CD8-positive, alpha-beta memory T cell (primary cell): ENCODE measurements around the gene IMPG1. TPM values are rescaled to one million over a fixed set of nuclear protein-coding genes. Genes with fewer than 3 reads are reported as not detected.
A peak's percentile ranks its signal among the peaks of the same experiment; 100 is the strongest.
"Not testable (repeated sequence)": the region's sequence is repeated elsewhere in the genome, so short reads cannot be mapped to it uniquely, and the experiment has no call there.

Experiments
- CTCF ChIA-PET: fragments of 350-600 bp; sonication (Branson Sonifier 250); formaldehyde crosslinking; loops from one replicate; lab custom pipeline; 2021; ENCODE audit warnings: antibody characterized with exemption; lab: Charles Lee
- POLR2A ChIA-PET: fragments of 350-600 bp; sonication (Branson Sonifier 250); formaldehyde crosslinking; loops from one replicate; lab custom pipeline; 2021; ENCODE audit warnings: antibody characterized with exemption; lab: Charles Lee
- DNase-seq, 5 donors: peaks; one replicate each; pipeline versions ENCODE4 v3.0.0 to v3.0.0-alpha.2; 2020 to 2022; ENCODE audit warnings: mixed read lengths in 1 of 5
- H3K27ac ChIP-seq: one replicate; pipeline ENCODE4 v1.7.0; 2013; ENCODE audit warnings: low read depth, mild to moderate bottlenecking, low read length, moderate library complexity
- H3K27me3 ChIP-seq: 2 replicates; pipeline ENCODE4 v1.7.0; 2013; ENCODE audit warnings: low read length, mild to moderate bottlenecking; ENCODE audit not compliant: insufficient read depth, poor library complexity, severe bottlenecking
- H3K36me3 ChIP-seq: 2 replicates; pipeline ENCODE4 v1.7.0; 2013; ENCODE audit warnings: mild to moderate bottlenecking, low read length, moderate library complexity; ENCODE audit not compliant: insufficient read depth
- H3K4me1 ChIP-seq: 2 replicates; pipeline ENCODE4 v1.7.0; 2013; ENCODE audit warnings: mild to moderate bottlenecking, low read length, moderate library complexity; ENCODE audit not compliant: insufficient read depth
- H3K4me3 ChIP-seq: 2 replicates; pipeline ENCODE4 v1.7.0; 2013; ENCODE audit warnings: mild to moderate bottlenecking, low read length
- H3K9me3 ChIP-seq: 2 replicates; pipeline ENCODE4 v1.7.0; 2013; ENCODE audit warnings: mild to moderate bottlenecking, low read length
- H3K27ac Mint-ChIP-seq, 8 donors: one replicate each; pipeline ENCODE4 v1.8.0; 2020 to 2021; ENCODE audit warnings: mixed read lengths in 8 of 8, mild to moderate bottlenecking in 6 of 8, inconsistent platforms in 3 of 8, moderate library complexity in 3 of 8
- H3K27me3 Mint-ChIP-seq, 2 donors: one replicate each; pipeline ENCODE4 v1.8.0; 2020 to 2021; ENCODE audit warnings: mixed read lengths in 2 of 2, mild to moderate bottlenecking in 1 of 2, moderate library complexity in 1 of 2
- H3K36me3 Mint-ChIP-seq, 3 donors: one replicate each; pipeline ENCODE4 v1.8.0; 2020 to 2021; ENCODE audit warnings: mixed read lengths in 3 of 3, inconsistent platforms in 1 of 3, mild to moderate bottlenecking in 1 of 3
- H3K4me1 Mint-ChIP-seq, 3 donors: one replicate each; pipeline ENCODE4 v1.8.0; 2020 to 2021; ENCODE audit warnings: mixed read lengths in 3 of 3, inconsistent platforms in 1 of 3, mild to moderate bottlenecking in 1 of 3
- H3K4me3 Mint-ChIP-seq, 7 donors: one replicate each; pipeline ENCODE4 v1.8.0; 2020 to 2021; ENCODE audit warnings: mixed read lengths in 7 of 7, mild to moderate bottlenecking in 6 of 7, moderate library complexity in 4 of 7, inconsistent platforms in 2 of 7
- H3K9me3 Mint-ChIP-seq, 5 donors: one replicate each; pipeline ENCODE4 v1.8.0; 2020 to 2022; ENCODE audit warnings: mixed read lengths in 5 of 5, mild to moderate bottlenecking in 3 of 5, moderate library complexity in 2 of 5, inconsistent platforms in 1 of 5
- polyA plus RNA-seq: library from polyadenylated mRNA; unstranded; fragments of 300-500 nt; fragmentation: Illumina TruSeq; gene quantifications from one replicate; pipeline ENCODE4 v1.2.3, GENCODE V29; 2021
- total RNA-seq, 2 experiments: library from RNA; stranded (reverse); gene quantifications; one replicate each; pipeline ENCODE4 v1.2.3, GENCODE V29; 2021

The IMPG1 gene
- total and polyA plus RNA-seq, 3 experiments from 2014 or later, result not detected

DNA sequence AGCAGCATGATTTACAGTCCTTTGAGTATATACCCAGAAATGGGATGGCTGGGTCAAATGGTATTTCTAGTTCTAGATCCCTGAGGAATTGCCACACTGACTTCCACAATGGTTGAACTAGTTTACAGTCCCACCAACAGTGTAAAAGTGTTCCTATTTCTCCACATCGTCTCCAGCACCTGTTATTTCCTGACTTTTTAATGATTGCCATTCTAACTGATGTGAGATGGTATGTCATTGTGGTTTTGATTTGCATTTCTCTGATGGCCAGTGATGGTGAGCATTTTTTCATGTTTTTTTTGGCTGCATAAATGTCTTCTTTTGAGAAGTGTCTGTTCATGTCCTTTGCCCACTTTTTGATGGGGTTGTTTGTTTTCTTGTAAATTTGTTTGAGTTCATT lies 172.2 kb downstream of the IMPG1 start:
- H3K9me3 ChIP-seq, DNase-seq, H3K27ac ChIP-seq, H3K9me3 Mint-ChIP-seq, H3K4me3 Mint-ChIP-seq, POLR2A ChIA-PET, H3K36me3 ChIP-seq, H3K27ac Mint-ChIP-seq, H3K36me3 Mint-ChIP-seq, H3K27me3 ChIP-seq, H3K4me1 ChIP-seq, H3K4me1 Mint-ChIP-seq, H3K27me3 Mint-ChIP-seq, H3K4me3 ChIP-seq, CTCF ChIA-PET: not testable (repeated sequence)

DNA sequence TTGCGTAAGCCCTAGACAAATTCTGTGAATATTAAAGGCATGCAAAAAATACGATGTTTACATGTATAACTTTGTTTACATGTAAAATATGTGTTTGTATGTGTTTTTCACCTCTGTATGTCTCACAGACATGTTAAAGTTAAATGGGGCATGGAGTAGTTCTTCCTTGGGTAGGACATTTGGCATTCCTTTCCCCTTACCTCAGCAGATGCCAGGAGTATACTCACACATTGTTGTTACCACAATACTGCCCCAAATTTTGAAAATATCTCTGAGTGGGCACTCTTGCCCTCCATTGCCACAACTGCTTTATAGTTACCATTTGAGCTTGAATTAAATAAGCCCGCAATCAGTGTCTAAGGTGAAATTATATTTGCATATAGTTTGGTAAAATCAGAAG lies 175.9 kb downstream of the IMPG1 start:
- ChIA-PET POLR2A (no interaction called here), CTCF (no interaction called here)
- DNase-seq, result no peak
- Mint-ChIP-seq H3K36me3 (peaks cover 0 to 5% (median 0%) of the 10 kb centered on the region in 3 donors), H3K4me3 (no peak overlapping the region), H3K27ac (no peak overlapping the region), H3K27me3 (no peaks in the 10 kb centered on the region), H3K4me1 (peaks cover 0 to 5% (median 0%) of the 10 kb centered on the region in 3 donors), H3K9me3 (peaks cover 0 to 4% (median 2%) of the 10 kb centered on the region in 5 donors)
- Histone ChIP-seq H3K4me3 (no peak overlapping the region), H3K9me3 (no peaks in the 10 kb centered on the region), H3K4me1 (no peaks in the 10 kb centered on the region), H3K27me3 (no peaks in the 10 kb centered on the region), H3K27ac (no peak overlapping the region), H3K36me3 (no peaks in the 10 kb centered on the region)

DNA sequence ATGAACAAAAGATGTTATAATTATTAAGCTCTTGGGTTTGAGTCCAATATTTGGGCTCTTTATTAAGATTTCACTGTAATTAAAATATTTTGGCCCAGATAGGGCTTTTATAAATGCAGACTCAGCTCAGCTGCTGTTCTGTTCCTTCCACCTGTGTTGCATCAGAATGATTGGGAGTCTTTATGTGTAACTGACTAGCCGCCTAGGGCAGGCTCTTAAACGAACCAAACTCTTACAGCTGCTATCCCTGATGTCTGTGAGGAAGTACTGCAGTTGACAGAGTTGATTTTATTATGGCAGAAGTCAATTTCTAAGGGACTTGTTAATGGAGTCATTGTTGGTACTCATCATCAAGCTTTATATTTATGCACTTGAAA lies 178.7 kb downstream of the IMPG1 start:
- peaks cover 0 to 1% of the 10 kb centered on the region in 2 donors for H3K27me3 Mint-ChIP-seq
- POLR2A ChIA-PET, result no interaction called here
- CTCF ChIA-PET, result interaction anchor here (0.8 to 1.9 kb wide), 9 partner anchors 9 to 69 kb away, joined by 3 to 11 read pairs (median 5); no protein-coding TSS in a partner anchor
- Histone ChIP-seq H3K4me1 (no peaks in the 10 kb centered on the region), H3K27me3 (no peaks in the 10 kb centered on the region), H3K4me3 (no peak overlapping the region), H3K27ac (no peak overlapping the region), H3K36me3 (no peaks in the 10 kb centered on the region), H3K9me3 (no peaks in the 10 kb centered on the region)
- H3K4me1 Mint-ChIP-seq, result peaks cover 0 to 5% (median 0%) of the 10 kb centered on the region in 3 donors
- no peak overlapping the region for H3K27ac Mint-ChIP-seq
- no peak overlapping the region for H3K4me3 Mint-ChIP-seq
- no peak for DNase-seq
- peaks cover 0 to 9% (median 0%) of the 10 kb centered on the region in 3 donors for H3K36me3 Mint-ChIP-seq
- no peaks in the 10 kb centered on the region for H3K9me3 Mint-ChIP-seq

DNA sequence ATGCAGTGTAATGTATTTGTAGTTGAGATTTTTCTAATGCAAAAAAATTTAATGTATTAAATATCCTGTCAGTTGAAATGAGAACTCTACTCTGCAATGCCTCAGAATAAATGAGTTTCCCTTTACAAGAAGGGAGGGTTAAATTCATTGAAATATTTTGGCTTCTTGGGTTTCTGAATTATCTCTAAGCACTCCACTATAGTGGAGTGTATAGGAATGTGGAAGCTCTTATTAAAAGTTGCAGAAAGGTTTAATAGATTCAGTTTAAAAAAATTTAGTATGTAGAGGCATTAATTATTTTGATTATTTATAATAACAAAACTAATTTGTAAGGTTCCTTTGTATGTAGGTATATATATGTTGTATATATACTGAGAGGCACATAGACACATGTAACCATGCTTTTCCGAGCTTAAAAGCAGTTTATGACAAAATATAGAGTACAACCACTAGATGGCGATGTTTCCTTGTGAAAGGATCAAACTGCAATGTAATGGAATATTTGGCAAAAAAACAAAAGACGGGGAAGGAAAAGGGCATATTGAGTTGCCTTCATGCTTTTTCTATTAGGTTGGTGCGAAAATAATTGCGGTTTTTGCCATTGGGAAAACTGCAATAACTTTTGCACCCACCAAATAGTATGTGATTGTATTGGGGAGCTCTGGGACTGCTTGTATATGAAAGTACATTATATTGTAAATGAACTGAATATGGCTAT lies 179.2 kb downstream of the IMPG1 start:
- Histone ChIP-seq H3K4me3 (no peak overlapping the region), H3K9me3 (no peaks in the 10 kb centered on the region), H3K27ac (no peak overlapping the region), H3K36me3 (no peaks in the 10 kb centered on the region), H3K27me3 (no peaks in the 10 kb centered on the region), H3K4me1 (no peaks in the 10 kb centered on the region)
- Mint-ChIP-seq H3K36me3 (peaks cover 0 to 9% (median 2%) of the 10 kb centered on the region in 3 donors), H3K4me1 (peaks cover 0 to 5% (median 0%) of the 10 kb centered on the region in 3 donors), H3K27me3 (peaks cover 0 to 1% of the 10 kb centered on the region in 2 donors), H3K9me3 (no peaks in the 10 kb centered on the region), H3K4me3 (no peak overlapping the region), H3K27ac (no peak overlapping the region)
- ChIA-PET POLR2A (no interaction called here), CTCF (interaction anchor here (0.8 to 1.9 kb wide), 9 partner anchors 9 to 68 kb away, joined by 3 to 11 read pairs (median 5); no protein-coding TSS in a partner anchor)
- DNase-seq, result peak in 2 of 5 donors; percentile 5 to 13

DNA sequence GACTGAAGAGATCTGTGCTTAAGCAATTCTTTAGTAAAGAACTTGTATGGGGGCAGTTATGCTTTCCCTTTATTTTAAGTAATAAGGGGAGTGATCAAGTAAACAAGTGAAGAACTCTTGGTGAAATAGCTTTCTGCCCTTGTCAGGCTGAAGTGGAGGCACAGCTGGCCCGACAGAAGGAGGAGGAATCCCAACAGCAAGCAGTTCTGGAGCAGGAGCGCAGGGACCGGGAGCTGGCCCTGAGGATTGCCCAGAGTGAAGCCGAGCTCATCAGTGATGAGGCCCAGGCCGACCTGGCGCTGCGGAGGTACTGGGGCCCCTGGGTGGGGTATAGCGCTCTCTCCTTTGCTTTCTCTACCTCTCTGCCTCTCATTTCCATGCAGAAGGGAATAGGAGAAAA lies 180.1 kb downstream of the IMPG1 start:
- Histone ChIP-seq H3K36me3 (no peaks in the 10 kb centered on the region), H3K27ac (no peak overlapping the region), H3K4me3 (no peak overlapping the region), H3K4me1 (no peaks in the 10 kb centered on the region), H3K27me3 (no peaks in the 10 kb centered on the region), H3K9me3 (no peaks in the 10 kb centered on the region)
- Mint-ChIP-seq H3K27me3 (peaks cover 0 to 1% of the 10 kb centered on the region in 2 donors), H3K4me1 (peaks cover 0 to 5% (median 0%) of the 10 kb centered on the region in 3 donors), H3K27ac (no peak overlapping the region), H3K9me3 (no peaks in the 10 kb centered on the region), H3K36me3 (peaks cover 0 to 9% (median 2%) of the 10 kb centered on the region in 3 donors), H3K4me3 (no peak overlapping the region)
- ChIA-PET POLR2A (no interaction called here), CTCF (interaction anchor here (0.9 to 1.7 kb wide), 2 partner anchors 9 to 12 kb away, joined by 3 to 5 read pairs; no protein-coding TSS in a partner anchor)
- DNase-seq, result no peak

DNA sequence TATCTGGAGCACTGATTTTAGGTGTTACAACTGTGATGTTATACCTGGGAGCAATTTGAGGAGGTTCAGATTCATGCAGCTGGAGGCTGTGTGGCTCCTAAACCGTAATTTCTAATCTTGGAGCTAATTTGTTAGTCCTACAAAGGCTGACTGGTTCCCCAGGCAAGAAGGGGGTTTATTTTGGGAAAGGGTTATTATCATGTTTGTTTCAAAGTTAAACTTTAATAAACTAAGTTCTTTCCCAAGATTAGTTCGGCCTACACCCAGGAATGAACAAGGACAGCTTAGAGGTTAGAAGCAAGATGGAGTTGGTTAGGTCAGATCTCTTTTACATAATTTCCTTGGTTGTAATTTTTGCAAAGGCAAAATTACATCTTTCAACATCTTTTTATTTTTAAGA lies 187.6 kb downstream of the IMPG1 start:
- Histone ChIP-seq H3K4me1 (no peaks in the 10 kb centered on the region), H3K27ac (no peak overlapping the region), H3K9me3 (no peaks in the 10 kb centered on the region), H3K36me3 (no peaks in the 10 kb centered on the region), H3K4me3 (no peak overlapping the region), H3K27me3 (no peaks in the 10 kb centered on the region)
- no peak overlapping the region for H3K27ac Mint-ChIP-seq
- no peak overlapping the region for H3K4me3 Mint-ChIP-seq
- H3K27me3 Mint-ChIP-seq, result peaks cover 0 to 1% of the 10 kb centered on the region in 2 donors
- H3K4me1 Mint-ChIP-seq, result no peaks in the 10 kb centered on the region
- no peak for DNase-seq
- no peaks in the 10 kb centered on the region for H3K9me3 Mint-ChIP-seq
- ChIA-PET CTCF (interaction anchor here (2.4 kb wide), 1 partner anchor 9 kb away, joined by 10 read pairs; no protein-coding TSS in a partner anchor), POLR2A (no interaction called here)
- H3K36me3 Mint-ChIP-seq, result peaks cover 5 to 12% (median 5%) of the 10 kb centered on the region in 3 donors

DNA sequence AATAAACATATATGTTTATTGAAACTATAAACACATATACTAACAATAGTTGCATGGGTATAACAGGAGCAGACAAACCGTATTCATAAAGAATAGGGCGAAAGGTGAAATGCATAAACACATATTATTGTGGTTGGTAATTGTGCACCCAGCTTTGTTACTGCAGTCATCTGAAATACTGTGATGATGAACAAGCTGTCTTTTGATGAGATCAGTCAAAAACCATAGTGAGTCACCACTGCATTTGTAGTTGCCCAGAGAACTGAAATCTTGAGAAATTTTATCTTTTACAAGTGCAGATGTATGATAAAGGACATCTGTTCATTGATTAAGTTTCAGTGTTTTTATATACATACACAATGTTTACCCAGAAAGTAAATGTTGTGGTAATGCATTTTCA lies 189.7 kb downstream of the IMPG1 start:
- no peaks in the 10 kb centered on the region for H3K9me3 ChIP-seq

DNA sequence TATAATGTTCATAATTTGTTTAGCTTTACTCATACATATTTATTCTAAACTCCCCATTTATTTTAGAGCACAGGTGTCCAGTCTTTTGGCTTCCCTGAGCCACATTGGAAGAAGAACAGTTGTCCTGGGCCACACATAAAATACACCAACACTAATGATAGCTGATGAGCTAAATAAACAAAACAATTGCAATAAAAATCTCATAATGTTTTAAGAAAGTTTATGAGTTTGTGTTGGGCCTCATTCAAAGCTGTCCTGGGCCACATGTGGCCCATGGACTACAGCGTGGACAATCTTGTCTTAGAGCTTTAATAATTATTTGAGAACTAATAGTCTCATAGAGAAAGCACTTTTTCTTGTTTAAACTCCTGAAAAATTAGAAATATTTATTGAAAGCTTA lies 192.2 kb downstream of the IMPG1 start:
- CTCF ChIA-PET, result interaction anchor here (1.6 kb wide), 1 partner anchor 13 kb away, joined by 5 read pairs; no protein-coding TSS in a partner anchor

More for the DNA sequence above, 189.7 kb downstream of the IMPG1 start:
- Histone ChIP-seq H3K4me3 (no peak overlapping the region), H3K36me3 (no peaks in the 10 kb centered on the region), H3K27ac (no peak overlapping the region), H3K27me3 (no peaks in the 10 kb centered on the region), H3K4me1 (no peaks in the 10 kb centered on the region)
- POLR2A ChIA-PET, result no interaction called here
- H3K27ac Mint-ChIP-seq, result no peak overlapping the region
- DNase-seq, result no peak
- CTCF ChIA-PET, result no interaction called here
- no peaks in the 10 kb centered on the region for H3K9me3 Mint-ChIP-seq
- no peaks in the 10 kb centered on the region for H3K4me1 Mint-ChIP-seq
- H3K4me3 Mint-ChIP-seq, result no peak overlapping the region
- peaks cover 3 to 17% (median 5%) of the 10 kb centered on the region in 3 donors for H3K36me3 Mint-ChIP-seq
- peaks cover 0 to 1% of the 10 kb centered on the region in 2 donors for H3K27me3 Mint-ChIP-seq

More for the DNA sequence above, 192.2 kb downstream of the IMPG1 start:
- Mint-ChIP-seq H3K27me3 (peaks cover 0 to 1% of the 10 kb centered on the region in 2 donors), H3K9me3 (no peaks in the 10 kb centered on the region), H3K27ac (no peak overlapping the region), H3K4me3 (no peak overlapping the region), H3K36me3 (peaks cover 3 to 19% (median 5%) of the 10 kb centered on the region in 3 donors), H3K4me1 (no peaks in the 10 kb centered on the region)
- DNase-seq, result no peak
- POLR2A ChIA-PET, result no interaction called here
- H3K4me3 ChIP-seq, result no peak overlapping the region
- H3K27ac ChIP-seq, result no peak overlapping the region
- no peaks in the 10 kb centered on the region for H3K9me3 ChIP-seq
- H3K27me3 ChIP-seq, result no peaks in the 10 kb centered on the region
- H3K36me3 ChIP-seq, result no peaks in the 10 kb centered on the region
- H3K4me1 ChIP-seq, result no peaks in the 10 kb centered on the region
